Right hindlimb (tissue), 1 donor: ENCODE measurements around the gene LINC00632.

Experiments
- DNase-seq: peaks from one replicate; pipeline ENCODE4 v3.0.0-alpha.2; 2018

LINC00632 gene

DNA sequence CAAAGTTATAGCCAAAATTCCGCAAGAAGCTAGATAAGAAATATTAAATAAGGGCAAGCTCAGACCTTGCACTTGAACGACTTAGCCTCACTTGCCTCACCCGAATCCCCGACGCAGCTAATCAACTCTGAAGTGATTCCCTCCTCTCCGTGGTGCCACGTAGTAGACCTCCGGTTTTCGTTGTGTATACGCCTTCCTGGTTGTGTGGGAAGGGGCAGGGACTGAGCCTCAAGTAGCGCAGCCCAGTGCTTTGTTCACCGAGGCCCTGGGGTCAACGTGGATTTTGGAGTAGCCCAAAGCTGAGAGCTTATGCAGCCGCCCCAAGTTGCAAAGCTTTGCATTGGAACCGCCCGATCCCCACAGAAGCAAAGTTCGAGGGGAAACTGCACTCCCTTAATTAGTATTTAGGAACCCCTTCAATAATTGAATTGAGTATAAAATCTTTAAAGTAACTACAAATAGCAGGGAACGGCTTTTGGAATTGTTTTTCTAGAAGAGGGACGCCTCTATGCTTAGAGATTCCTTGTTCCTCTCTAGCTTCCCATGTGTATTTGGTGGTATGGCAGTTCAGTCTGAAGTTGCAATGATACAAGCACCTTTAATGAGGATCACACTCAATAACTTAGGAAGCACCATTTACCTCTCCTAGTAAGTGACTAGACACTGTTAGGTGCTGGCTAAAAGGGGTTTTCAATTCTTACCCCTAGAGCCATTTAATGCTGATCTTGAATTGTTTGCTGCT lies 55.7 kb downstream of the LINC00632 start:
- peak; percentile 53 for DNase-seq

DNA sequence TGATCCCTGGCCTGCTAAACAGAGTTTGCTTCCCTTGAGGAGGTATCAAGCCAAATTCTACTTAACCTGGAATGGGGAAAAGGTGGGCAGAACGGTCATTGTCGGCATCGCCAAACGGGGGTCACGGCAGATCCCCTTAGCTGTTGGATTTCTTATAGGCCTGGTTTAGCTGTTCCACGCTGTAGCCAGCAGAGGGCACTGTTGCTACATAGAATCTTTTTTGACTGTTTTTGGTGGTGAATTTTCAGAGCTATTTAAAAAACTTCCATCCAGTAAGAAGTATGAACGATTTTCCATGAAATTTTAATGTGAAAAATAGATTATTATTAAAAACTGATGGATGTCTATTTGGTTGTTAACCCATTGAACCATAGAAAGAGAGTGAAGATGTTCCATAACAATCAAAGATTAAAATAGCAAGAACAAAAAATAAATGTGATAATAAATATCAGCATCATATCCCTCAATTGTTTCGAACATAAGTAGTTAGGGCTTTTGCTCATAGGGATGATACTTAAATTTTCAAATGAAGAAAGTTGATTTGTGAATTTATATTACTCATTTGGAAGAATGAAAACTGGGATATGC lies 56.6 kb downstream of the LINC00632 start:
- DNase-seq: peak; percentile 66

DNA sequence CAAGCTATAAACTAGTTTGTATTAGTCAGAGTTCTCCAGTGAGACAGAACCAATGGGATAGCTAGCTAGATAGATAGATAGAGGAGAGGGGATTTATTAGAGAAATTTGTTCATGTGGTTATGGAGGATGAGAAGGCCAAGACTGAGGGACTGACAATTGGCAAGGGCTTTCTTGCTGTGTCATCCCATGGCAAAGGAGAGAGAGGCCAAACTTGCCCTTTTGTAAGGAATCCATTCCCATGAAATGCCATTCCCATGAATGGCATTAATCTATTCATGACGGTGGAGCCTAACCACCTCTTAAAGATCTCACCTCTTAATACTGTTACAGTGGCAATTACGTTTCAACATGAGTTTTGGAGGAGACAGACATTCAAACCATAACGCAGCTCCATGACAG lies 58.1 kb downstream of the LINC00632 start:
- no peak for DNase-seq

DNA sequence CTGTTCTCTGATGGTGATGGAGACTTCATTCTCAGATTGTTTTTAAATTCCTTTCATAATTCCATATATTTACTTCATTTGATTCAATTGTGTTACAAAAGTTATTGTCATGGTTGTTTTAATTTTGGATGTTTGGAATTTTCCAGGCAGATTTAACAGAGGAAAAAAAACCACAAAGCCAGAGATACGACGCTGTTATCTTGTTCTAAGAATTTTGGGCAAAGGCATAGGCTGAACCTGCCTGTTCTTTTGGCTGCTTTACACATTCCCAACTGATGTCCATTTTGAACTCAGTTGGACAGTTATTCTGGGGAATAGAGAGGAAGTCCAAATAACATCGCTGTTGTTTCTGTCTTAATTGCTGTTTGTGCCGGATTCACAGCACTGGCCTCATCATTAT lies 65.7 kb downstream of the LINC00632 start:
- DNase-seq: no peak

DNA sequence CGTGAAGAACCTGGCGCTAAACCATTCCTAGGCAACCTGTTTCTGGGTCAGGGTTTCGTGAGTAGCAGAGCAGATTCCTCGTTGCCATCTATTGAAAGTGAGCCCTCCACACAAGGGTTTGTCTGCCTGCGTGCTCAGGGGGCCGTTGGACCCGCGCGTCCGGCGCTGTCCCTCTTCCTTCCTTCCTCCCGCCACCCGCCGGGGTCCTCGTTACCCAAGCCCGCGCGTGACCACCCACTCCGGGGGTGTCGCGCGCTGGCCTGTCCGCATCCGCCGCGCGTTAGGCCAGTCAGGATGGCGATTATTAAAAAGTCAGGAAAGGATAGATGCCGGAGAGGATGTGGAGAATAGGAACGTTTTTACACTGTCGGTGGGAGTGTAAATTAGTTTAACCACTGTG lies 66.8 kb downstream of the LINC00632 start:
- no peak for DNase-seq

DNA sequence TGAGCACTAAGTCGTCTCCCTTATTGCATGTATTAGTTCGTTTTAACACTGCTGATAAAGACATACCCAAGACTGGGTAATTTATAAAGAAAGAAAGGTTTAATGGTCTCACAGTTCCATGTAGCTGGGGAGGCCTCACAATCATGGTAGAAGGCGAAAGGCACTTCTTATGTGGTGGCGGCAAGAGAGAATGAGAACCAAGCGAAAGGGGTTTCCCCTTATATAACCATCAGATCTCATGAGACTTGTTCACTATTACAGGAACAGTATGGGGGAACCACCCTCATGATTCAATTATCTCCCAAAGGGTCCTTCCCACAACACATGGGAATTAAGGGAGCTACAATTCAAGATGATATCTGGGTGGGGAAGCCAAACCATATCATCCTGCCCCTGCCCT lies 85.1 kb downstream of the LINC00632 start:
- no peak for DNase-seq

DNA sequence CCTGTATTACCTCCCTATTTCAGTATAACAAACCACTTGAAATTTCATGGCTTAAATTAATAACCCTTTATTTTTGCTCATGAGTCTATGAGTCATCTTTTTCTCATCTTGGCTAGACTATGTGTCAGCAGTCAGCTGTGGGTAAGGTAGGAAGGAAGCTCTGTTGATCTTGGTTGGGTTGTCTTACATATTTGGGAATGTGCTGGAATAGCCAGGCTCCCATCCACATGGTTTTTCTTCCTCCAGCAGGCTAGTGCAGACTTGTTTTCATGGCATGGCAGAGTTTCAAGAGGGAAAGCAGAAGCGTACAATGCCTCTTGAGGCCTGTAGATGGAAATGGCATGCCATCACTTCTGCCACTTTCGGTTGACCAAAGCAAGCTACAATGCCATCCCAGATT lies 89.7 kb downstream of the LINC00632 start:
- DNase-seq: no peak

DNA sequence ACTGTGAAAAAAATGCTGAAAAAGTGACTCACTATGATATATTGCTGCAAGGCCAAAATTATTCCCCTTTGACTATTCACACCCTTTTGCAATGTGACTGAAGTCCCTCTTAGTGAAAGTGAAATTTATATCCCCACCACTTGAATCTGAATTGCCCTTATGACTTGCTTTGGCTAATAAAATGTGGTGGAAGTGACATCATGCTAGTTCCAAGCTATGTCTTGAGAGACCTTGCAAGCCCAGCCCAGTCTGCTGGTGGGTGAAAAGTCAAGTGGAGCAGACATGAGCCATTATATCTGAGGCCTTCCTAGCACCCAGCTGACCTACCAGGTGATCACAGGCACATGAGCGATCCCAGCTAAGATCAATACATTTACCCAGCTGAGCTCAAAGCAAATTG lies 94.7 kb downstream of the LINC00632 start:
- DNase-seq: no peak

DNA sequence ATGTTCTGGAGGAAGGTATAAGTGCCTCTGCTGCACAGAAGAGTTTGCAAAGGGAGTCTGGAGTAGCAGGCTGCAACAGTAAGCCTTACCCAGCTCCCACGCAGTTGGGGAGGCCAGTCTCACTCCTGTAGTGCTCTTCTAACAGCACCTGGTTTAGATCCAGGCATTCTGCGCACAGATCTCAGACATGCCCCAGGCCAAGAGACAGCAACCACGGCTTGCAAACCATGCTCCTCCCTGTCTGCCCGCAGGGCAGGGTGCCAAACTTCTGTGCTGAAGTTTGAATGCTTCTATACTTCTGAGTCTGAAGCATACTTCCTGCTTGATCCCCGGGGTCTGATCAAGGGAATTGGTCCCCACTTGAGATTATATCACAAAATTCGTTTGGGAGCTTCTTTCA lies 106.3 kb downstream of the LINC00632 start:
- DNase-seq: peak; percentile 44

DNA sequence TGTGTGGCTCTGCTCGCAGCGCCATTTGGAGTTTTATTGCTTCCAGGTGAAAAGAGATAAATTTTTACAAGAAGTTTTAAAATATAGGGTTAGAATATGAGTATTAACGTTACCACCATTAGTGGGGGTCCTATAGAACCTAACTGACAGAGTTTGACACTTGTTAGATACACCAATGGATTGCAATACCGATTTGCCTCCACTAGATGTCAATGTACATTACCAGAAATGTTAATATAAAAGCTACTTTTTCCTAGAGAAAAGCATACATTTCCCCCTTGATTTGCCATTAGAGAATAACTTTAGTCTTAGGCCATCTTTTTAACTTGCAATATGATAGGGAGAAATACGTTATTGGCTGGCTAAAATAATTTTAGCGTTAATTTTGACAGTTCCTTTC lies 108.4 kb downstream of the LINC00632 start:
- no peak for DNase-seq

DNA sequence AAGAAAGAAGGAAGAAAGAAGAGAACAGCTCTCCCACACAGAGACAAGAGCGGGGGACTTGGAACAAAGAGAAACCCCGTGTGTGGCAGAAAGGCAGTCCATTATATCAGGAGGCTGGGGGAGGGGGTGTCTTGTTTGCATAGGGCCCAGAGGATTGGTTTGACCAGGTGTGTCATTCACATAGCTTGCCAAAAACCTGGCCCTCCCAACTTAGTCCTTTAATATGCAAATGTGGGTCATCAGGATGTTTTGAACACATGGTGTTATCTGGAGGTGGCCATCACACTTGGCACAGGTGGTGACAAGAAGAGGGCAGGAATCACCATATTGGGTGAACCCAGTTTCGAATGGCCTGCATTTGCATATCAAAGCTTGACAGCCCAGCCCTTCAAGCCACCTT lies 111.7 kb downstream of the LINC00632 start:
- no peak for DNase-seq

DNA sequence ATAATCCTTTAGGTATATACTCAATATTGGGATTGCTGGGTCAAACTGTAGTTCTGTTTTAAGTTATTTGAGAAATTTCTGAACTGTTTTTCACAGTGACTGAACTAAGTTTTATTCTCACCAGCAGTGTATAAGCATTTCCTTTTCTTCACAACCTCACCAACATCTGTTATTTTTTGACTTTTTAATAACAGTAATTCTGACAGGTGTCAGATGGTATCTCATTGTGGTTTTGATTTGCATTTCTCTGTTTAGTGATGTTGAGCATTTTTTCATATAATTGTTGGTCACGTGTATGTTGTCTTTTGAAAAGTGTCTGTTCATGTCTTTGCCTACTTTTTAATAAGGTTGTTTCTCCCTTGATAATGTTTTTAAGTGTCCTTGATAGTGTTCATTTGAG lies 112.6 kb downstream of the LINC00632 start:
- no peak for DNase-seq

DNA sequence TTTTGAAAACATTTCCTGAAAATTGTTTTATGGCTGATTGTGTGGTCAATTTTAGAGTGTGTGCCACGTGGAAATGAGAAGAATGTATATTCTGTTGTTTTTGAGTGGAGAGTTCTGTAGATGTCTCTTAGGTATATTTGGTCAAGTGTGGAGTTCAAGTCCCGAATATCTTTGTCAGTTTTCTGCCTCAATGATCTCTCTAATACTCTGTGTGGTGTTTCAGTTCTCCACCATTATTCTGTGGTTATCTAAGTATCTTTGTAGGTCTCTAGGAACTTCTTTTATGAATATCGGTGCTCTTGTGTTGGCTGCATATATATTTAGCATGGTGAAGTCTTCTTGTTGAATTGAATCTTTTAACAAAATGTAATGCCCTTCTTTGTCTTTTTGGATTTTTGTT lies 113.3 kb downstream of the LINC00632 start:
- DNase-seq: no peak

DNA sequence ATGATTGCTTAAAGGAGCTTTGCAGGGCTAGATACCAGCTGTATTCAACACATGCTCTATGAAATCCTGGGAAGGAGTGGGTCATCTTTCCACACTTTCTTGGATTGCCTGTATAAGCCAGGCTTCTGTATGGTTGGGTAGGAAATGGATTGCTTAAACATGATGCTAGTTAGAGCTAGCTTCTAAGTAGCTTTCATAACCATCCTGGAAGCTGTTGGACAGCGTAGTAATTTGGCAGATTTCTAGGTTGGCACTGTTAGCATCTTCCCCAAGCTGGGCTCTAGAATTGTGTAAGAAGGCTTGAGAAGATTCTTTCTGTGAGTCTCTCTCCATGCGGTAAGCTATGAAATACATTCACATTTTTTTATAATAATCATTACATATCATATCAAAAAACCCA lies 127.3 kb downstream of the LINC00632 start:
- no peak for DNase-seq
